Measurements from ENCODE around the gene THSD1.

The THSD1 gene

DNA sequence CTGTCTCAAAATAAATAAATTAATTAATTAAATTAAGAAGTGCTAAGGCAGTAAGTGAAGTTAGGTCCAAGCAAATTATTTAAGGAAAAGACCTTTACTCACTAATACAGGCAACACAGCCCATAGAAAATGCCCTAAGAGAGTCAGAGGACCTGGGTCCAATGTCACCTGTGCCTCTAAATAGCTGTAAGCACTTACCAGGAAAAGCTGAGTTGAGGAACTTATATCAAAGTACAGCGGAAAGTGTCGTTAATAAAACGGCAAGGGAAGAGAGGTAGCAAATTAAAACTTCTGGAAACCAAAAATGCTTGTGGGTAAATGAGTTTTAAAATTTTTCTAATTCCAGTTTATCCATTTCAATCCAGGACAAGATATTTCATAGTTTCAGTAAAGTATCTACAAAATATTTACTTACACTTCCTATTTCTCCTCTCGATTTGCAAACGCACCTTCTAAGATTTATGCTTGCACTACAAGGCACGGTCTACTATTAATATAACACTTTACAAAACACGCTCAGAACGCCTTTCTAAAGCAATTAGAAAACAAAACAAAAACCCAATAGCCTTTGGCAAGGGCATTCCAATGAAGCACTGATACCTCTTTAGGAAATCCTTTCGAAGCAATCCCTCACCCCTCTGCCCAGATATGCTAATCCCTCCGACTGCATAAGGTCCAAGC, 43.5 kb upstream of the THSD1 start:
- H3K27ac ChIP-seq (ENCODE audit: low read depth, low read length) = peak overlapping the region; percentile 80; the same call in 1 of the 2 replicates
- no peaks in the 10 kb centered on the region for H3K9me3 ChIP-seq (ENCODE audit: insufficient read depth, low read depth, low read length)
- peaks cover 13% of the 10 kb centered on the region; the same call in 1 of the 2 replicates for H3K36me3 ChIP-seq (ENCODE audit: insufficient read depth, low read length)
- H3K4me1 ChIP-seq (ENCODE audit: insufficient read depth, low read length) = peaks cover 15% of the 10 kb centered on the region
- 11% methylated on average over 10 of the region's 10 CpGs for WGBS
- peak overlapping the region; percentile 94 for H3K9ac ChIP-seq (ENCODE audit: low read depth, low read length)
- H3K27me3 ChIP-seq (ENCODE audit: insufficient read depth, low read length) = no peaks in the 10 kb centered on the region
- H3K4me3 ChIP-seq (ENCODE audit: low read length) = peak overlapping the region; percentile 91

DNA sequence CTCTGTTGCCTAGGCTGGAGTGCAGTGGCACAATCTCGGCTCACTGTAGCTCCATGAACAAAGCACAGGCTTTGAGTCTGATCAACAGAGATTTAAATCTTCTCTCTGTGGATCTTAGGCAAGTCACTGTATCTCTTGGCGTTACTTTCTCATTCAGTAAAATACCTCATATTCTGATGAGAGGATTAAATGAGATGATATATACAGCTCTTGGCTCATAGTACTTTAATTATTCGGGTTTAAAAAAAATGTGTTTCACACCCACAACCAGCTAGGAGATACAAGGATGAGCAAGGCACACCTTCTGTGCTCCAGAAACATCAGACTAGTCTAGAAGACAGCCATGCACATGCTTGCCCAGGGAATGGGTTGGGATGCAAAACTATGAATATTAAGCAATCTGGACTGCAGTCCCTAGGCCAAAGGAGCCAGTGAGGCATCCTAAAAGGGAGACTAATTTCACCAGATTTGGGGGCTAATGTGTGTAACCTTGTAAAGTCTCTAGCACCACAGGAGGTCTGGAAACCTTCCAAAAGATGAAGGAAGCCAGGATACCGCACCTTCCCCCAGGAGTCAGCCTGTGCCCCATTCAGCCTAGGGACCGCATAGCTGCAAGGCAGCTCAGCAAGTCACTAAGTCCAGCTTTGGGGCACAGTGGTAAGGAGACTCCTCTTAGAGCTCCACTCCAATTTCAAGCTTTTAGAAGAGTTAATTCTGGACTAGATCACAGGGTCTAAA, 42.0 kb upstream of the THSD1 start:
- WGBS = 91% methylated on average over 4 of the region's 5 CpGs
- H3K27me3 ChIP-seq (ENCODE audit: insufficient read depth, low read length) = no peaks in the 10 kb centered on the region
- peaks cover 15% of the 10 kb centered on the region for H3K4me1 ChIP-seq (ENCODE audit: insufficient read depth, low read length)
- peaks cover 13% of the 10 kb centered on the region; the same call in 1 of the 2 replicates for H3K36me3 ChIP-seq (ENCODE audit: insufficient read depth, low read length)
- no peaks in the 10 kb centered on the region for H3K9me3 ChIP-seq (ENCODE audit: insufficient read depth, low read depth, low read length)
- no peak overlapping the region for H3K4me3 ChIP-seq (ENCODE audit: low read length)
- H3K9ac ChIP-seq (ENCODE audit: low read depth, low read length) = no peak overlapping the region
- no peak overlapping the region for H3K27ac ChIP-seq (ENCODE audit: low read depth, low read length)

DNA sequence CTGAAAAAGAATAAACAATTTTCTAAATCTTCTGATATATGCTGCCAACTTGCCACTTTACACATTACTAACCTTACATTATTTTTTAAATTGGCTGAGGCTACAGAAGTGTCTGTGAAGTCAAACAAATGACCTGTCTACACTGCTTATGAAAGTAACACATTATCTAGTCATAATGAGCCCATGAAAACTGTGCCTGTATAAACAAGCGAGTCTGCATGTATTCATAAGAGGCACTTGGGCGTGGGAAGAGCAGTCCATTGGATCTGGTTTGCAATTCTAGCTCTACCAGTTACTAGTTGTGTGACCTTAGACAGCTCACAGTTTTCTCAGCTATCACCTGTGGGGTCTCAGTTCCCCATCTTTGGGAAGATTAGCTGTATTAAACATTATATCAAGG, 41.4 kb upstream of the THSD1 start:
- 92% methylated on average over 2 of the region's 2 CpGs for WGBS
- no peak overlapping the region for H3K27ac ChIP-seq (ENCODE audit: low read depth, low read length)
- peaks cover 15% of the 10 kb centered on the region; the same call in 1 of the 2 replicates for H3K36me3 ChIP-seq (ENCODE audit: insufficient read depth, low read length)
- H3K9me3 ChIP-seq (ENCODE audit: insufficient read depth, low read depth, low read length) = no peaks in the 10 kb centered on the region
- peaks cover 15% of the 10 kb centered on the region for H3K4me1 ChIP-seq (ENCODE audit: insufficient read depth, low read length)
- no peaks in the 10 kb centered on the region for H3K27me3 ChIP-seq (ENCODE audit: insufficient read depth, low read length)
- no peak overlapping the region for H3K9ac ChIP-seq (ENCODE audit: low read depth, low read length)
- H3K4me3 ChIP-seq (ENCODE audit: low read length) = no peak overlapping the region

DNA sequence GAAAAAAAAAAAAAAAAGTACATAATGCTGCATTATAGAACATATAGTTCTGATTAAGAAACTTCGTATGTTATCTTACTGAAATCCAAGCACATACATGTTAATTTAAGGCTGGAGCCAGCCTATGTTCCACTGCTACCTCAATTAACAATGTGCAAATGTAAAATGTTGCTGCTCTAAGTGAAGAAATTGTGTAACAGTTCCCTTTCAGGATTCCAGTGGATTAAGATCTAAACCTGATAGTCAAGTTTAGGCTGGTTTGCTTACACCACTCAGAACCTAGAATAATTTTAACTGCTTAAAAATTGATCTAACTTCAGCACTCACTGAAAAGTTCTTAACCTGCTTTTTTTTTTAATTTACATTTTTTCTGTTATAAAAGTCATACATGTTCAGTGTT, 40.3 kb upstream of the THSD1 start:
- WGBS = 100% methylated on average over 1 of the region's 1 CpG
- Histone ChIP-seq H3K27me3 (ENCODE audit: insufficient read depth, low read length) (no peaks in the 10 kb centered on the region), H3K4me1 (ENCODE audit: insufficient read depth, low read length) (peaks cover 15% of the 10 kb centered on the region), H3K9me3 (ENCODE audit: insufficient read depth, low read depth, low read length) (no peaks in the 10 kb centered on the region), H3K4me3 (ENCODE audit: low read length) (no peak overlapping the region), H3K36me3 (ENCODE audit: insufficient read depth, low read length) (peaks cover 24% of the 10 kb centered on the region), H3K9ac (ENCODE audit: low read depth, low read length) (no peak overlapping the region), H3K27ac (ENCODE audit: low read depth, low read length) (no peak overlapping the region)

DNA sequence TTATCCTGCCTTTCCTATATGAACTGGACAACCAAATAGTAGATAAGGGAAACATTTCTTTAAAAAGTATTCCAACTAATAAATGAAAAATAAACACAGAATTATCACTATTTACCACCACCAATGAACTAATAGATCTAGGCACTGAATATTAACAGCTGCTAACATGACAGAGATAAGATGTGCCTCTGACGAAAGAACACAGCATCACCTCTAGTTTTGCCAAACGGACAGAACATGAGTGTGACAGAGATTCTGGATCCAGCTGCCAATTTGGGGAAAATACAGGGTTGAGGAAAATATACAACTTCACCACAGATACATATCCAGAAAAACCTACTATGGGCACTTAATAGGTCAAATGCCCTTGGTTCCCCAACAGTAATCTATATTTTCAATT, 26.5 kb upstream of the THSD1 start:
- Histone ChIP-seq H3K9ac (ENCODE audit: low read depth, low read length) (no peak overlapping the region), H3K4me3 (ENCODE audit: low read length) (no peak overlapping the region), H3K36me3 (ENCODE audit: insufficient read depth, low read length) (peaks cover 89% of the 10 kb centered on the region), H3K27ac (ENCODE audit: low read depth, low read length) (no peak overlapping the region), H3K4me1 (ENCODE audit: insufficient read depth, low read length) (no peaks in the 10 kb centered on the region), H3K27me3 (ENCODE audit: insufficient read depth, low read length) (no peaks in the 10 kb centered on the region), H3K9me3 (ENCODE audit: insufficient read depth, low read depth, low read length) (no peaks in the 10 kb centered on the region)
- 100% methylated on average over 2 of the region's 2 CpGs for WGBS

DNA sequence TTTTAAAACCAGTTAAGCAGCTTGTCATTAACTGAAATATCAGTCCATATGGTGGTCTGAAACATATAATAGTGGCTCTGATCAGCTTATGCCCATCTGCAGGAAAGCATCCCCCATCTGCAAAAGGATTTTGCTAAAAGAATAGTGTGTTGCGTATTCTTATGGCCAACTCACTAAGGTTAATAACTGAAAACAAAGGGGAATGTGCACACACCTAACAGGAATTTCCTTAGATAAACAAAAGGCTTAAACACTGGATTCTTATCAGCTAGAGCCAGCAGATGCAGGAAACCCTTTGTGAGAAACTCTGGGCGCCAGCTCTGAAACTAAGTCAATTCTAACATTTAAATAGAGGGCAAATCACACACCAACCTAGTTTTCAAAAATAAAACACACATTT, 22.3 kb upstream of the THSD1 start:
- H3K9ac ChIP-seq (ENCODE audit: low read depth, low read length) = no peak overlapping the region
- H3K27ac ChIP-seq (ENCODE audit: low read depth, low read length) = no peak overlapping the region
- H3K27me3 ChIP-seq (ENCODE audit: insufficient read depth, low read length) = no peaks in the 10 kb centered on the region
- H3K4me1 ChIP-seq (ENCODE audit: insufficient read depth, low read length) = no peaks in the 10 kb centered on the region
- no peak overlapping the region for H3K4me3 ChIP-seq (ENCODE audit: low read length)
- peaks cover 82% of the 10 kb centered on the region for H3K36me3 ChIP-seq (ENCODE audit: insufficient read depth, low read length)
- 73% methylated on average over 2 of the region's 2 CpGs for WGBS
- no peaks in the 10 kb centered on the region for H3K9me3 ChIP-seq (ENCODE audit: insufficient read depth, low read depth, low read length)

DNA sequence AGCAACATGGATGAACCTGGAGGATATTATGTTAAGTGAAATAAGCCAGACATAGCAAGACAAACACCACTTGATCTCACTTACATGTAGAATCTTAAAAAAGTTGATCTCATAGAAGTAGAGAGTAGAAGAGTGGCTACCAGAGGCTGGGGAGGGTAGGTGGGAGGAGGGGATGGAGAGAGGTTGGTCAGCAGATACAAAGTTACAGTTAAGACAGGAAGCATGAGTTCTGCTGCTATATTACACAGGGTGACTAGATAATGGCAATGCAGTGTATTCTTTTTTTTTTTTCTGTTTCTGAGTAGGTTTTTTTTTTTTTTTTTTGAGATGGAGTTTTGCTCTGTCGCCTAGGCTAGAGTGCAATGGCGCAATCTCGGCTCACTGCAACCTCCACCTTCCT, 15.2 kb upstream of the THSD1 start:
- Histone ChIP-seq H3K9ac (ENCODE audit: low read depth, low read length) (no peak overlapping the region), H3K9me3 (ENCODE audit: insufficient read depth, low read depth, low read length) (no peaks in the 10 kb centered on the region), H3K4me1 (ENCODE audit: insufficient read depth, low read length) (no peaks in the 10 kb centered on the region), H3K4me3 (ENCODE audit: low read length) (no peak overlapping the region), H3K27me3 (ENCODE audit: insufficient read depth, low read length) (no peaks in the 10 kb centered on the region), H3K27ac (ENCODE audit: low read depth, low read length) (no peak overlapping the region), H3K36me3 (ENCODE audit: insufficient read depth, low read length) (peaks cover 73% of the 10 kb centered on the region)
- WGBS = 97% methylated on average over 3 of the region's 3 CpGs

DNA sequence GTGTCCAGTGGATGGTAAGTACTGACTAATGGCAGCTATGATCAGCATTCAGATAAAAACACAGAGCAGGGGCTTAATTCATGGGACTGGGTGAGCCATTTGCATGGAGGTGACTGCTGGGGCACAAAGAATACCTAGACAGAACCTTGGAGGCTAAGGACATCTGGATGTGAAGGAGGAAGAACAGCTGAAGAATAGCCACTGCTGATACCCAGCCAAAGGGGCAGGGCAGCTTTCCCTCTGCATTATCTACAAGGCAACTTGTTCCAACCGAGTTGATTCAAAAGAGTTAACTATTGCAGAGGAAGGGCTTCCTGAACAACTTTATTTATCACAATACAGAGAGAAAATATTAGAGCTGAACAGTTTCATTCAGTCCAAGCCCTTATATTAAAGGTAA, 13.1 kb upstream of the THSD1 start:
- 100% methylated on average over 1 of the region's 1 CpG for WGBS
- H3K4me1 ChIP-seq (ENCODE audit: insufficient read depth, low read length) = no peaks in the 10 kb centered on the region
- no peak overlapping the region for H3K9ac ChIP-seq (ENCODE audit: low read depth, low read length)
- peaks cover 77% of the 10 kb centered on the region for H3K36me3 ChIP-seq (ENCODE audit: insufficient read depth, low read length)
- no peaks in the 10 kb centered on the region for H3K27me3 ChIP-seq (ENCODE audit: insufficient read depth, low read length)
- H3K9me3 ChIP-seq (ENCODE audit: insufficient read depth, low read depth, low read length) = no peaks in the 10 kb centered on the region
- no peak overlapping the region for H3K4me3 ChIP-seq (ENCODE audit: low read length)
- no peak overlapping the region for H3K27ac ChIP-seq (ENCODE audit: low read depth, low read length)

DNA sequence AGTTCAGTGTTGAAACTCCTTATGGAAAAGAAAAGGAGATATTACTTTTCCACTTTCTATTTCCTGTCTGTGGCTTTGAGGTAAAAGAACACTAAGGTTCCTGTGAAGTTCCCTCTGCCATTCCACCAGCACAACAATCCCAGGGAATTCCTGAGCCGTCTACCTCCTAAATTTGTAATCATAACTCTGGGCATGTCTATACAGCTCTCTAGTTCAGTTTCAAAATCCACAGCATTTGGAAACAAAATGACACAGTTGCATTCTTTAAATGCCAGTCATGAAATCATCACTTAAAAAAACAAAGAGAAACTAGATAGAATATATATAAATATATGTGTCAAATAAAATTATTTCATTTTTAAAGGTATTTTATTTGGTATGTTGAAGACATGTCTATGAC, 9.0 kb upstream of the THSD1 start:
- WGBS = 98% methylated on average over 1 of the region's 1 CpG
- H3K4me3 ChIP-seq (ENCODE audit: low read length) = no peak overlapping the region
- no peak overlapping the region for H3K9ac ChIP-seq (ENCODE audit: low read depth, low read length)
- H3K9me3 ChIP-seq (ENCODE audit: insufficient read depth, low read depth, low read length) = no peaks in the 10 kb centered on the region
- H3K36me3 ChIP-seq (ENCODE audit: insufficient read depth, low read length) = peaks cover 72% of the 10 kb centered on the region
- H3K27ac ChIP-seq (ENCODE audit: low read depth, low read length) = no peak overlapping the region
- no peaks in the 10 kb centered on the region for H3K4me1 ChIP-seq (ENCODE audit: insufficient read depth, low read length)
- H3K27me3 ChIP-seq (ENCODE audit: insufficient read depth, low read length) = no peaks in the 10 kb centered on the region

DNA sequence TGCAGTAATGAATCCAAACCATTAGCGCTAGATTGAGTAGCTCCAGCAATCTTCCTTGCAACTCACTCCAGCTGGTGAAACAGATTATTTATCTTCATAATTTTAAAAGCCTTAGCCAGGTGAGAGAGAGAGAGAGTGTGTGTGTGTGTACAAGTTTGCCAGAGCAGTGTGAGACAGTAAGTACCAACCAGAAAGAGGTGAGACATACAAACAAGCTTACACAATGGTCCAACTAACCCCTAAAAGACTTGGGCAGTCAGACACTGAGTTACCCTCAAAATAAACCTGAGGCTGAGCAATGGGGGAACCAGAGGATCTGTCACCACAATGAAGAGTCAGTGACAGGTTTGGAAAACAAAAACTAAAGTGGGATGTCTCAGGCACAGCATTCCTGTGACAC, 8.1 kb upstream of the THSD1 start:
- Histone ChIP-seq H3K36me3 (ENCODE audit: insufficient read depth, low read length) (peaks cover 71% of the 10 kb centered on the region), H3K4me3 (ENCODE audit: low read length) (no peak overlapping the region), H3K9ac (ENCODE audit: low read depth, low read length) (no peak overlapping the region), H3K27me3 (ENCODE audit: insufficient read depth, low read length) (no peaks in the 10 kb centered on the region), H3K9me3 (ENCODE audit: insufficient read depth, low read depth, low read length) (no peaks in the 10 kb centered on the region), H3K27ac (ENCODE audit: low read depth, low read length) (no peak overlapping the region), H3K4me1 (ENCODE audit: insufficient read depth, low read length) (no peaks in the 10 kb centered on the region)
- WGBS = 100% methylated on average over 1 of the region's 1 CpG

DNA sequence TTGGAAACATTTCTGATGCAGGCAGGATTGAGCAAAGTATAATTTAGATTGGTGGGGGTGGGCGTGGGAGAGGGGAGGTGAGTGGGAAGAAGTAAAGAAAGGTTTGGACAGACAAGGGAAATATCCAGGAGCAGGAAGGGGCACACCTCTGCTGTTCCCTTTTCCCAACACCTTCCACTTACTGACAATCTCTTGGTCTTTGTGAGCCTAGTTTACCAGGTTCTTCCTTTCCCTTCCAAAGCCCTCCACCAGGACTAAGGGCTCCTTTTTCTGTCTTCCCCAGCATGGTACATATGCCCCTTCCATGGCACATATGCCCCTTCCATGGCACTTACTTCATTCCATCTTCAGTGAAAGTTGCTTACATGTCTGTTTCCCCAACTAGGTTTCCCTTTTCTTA, 6.2 kb upstream of the THSD1 start:
- H3K4me3 ChIP-seq (ENCODE audit: low read length) = no peak overlapping the region
- H3K27ac ChIP-seq (ENCODE audit: low read depth, low read length) = no peak overlapping the region

More for the DNA sequence above, 6.2 kb upstream of the THSD1 start:
- Histone ChIP-seq H3K9me3 (ENCODE audit: insufficient read depth, low read depth, low read length) (no peaks in the 10 kb centered on the region), H3K36me3 (ENCODE audit: insufficient read depth, low read length) (peaks cover 56% of the 10 kb centered on the region), H3K9ac (ENCODE audit: low read depth, low read length) (no peak overlapping the region), H3K4me1 (ENCODE audit: insufficient read depth, low read length) (no peaks in the 10 kb centered on the region), H3K27me3 (ENCODE audit: insufficient read depth, low read length) (no peaks in the 10 kb centered on the region)
- WGBS = 90% methylated on average over 1 of the region's 1 CpG

Measured in HUES64 (cell line).